Pons (tissue), 1 donor: Measurements from ENCODE around the gene ZCWPW2.
A peak's percentile ranks its signal among the peaks of the same experiment; 100 is the strongest.

Experiments used
- DNase-seq: peaks from one replicate; pipeline ENCODE4 v3.0.0-alpha.2; 2016; ENCODE audit warnings: low spot score

The ZCWPW2 gene

GRCh38 chr3:28376424-28376823, 27.9 kb downstream of the ZCWPW2 start:
- peak; percentile 7 for DNase-seq

GRCh38 chr3:28386049-28386448, 37.5 kb downstream of the ZCWPW2 start:
- DNase-seq: no peak

GRCh38 chr3:28388978-28389377, 40.5 kb downstream of the ZCWPW2 start:
- DNase-seq: no peak

GRCh38 chr3:28399206-28399605, 50.7 kb downstream of the ZCWPW2 start:
- DNase-seq: no peak

GRCh38 chr3:28406241-28406640, 57.7 kb downstream of the ZCWPW2 start:
- no peak for DNase-seq

- DNase-seq: no peak
Measured at GRCh38 chr3:28449398-28449797, 100.9 kb downstream of the ZCWPW2 start.

GRCh38 chr3:28462866-28463265, 114.3 kb downstream of the ZCWPW2 start:
- DNase-seq: no peak

- DNase-seq: no peak
Measured at GRCh38 chr3:28467414-28467813, 118.9 kb downstream of the ZCWPW2 start.

GRCh38 chr3:28476194-28476593, 127.7 kb downstream of the ZCWPW2 start:
- DNase-seq: peak; percentile 56

- no peak for DNase-seq
Measured at GRCh38 chr3:28476764-28477163, 128.2 kb downstream of the ZCWPW2 start.

GRCh38 chr3:28485164-28485563, 136.6 kb downstream of the ZCWPW2 start:
- no peak for DNase-seq

- no peak for DNase-seq
Measured at GRCh38 chr3:28495301-28495700, 146.8 kb downstream of the ZCWPW2 start.

GRCh38 chr3:28502397-28502937, 153.9 kb downstream of the ZCWPW2 start:
- DNase-seq: no peak

GRCh38 chr3:28504976-28505375, 156.5 kb downstream of the ZCWPW2 start:
- DNase-seq: no peak

- no peak for DNase-seq
Measured at GRCh38 chr3:28521663-28522062, 173.1 kb downstream of the ZCWPW2 start.

- no peak for DNase-seq
Measured at GRCh38 chr3:28542351-28542750, 193.8 kb downstream of the ZCWPW2 start.

GRCh38 chr3:28544236-28544635, 195.7 kb downstream of the ZCWPW2 start:
- DNase-seq: no peak

GRCh38 chr3:28544831-28545230, 196.3 kb downstream of the ZCWPW2 start:
- no peak for DNase-seq

- no peak for DNase-seq
Measured at GRCh38 chr3:28547677-28548076, 199.2 kb downstream of the ZCWPW2 start.

- DNase-seq: no peak
Measured at GRCh38 chr3:28553175-28553574, 204.7 kb downstream of the ZCWPW2 start.

- DNase-seq: no peak
Measured at GRCh38 chr3:28556195-28556594, 207.7 kb downstream of the ZCWPW2 start.

- DNase-seq: peak; percentile 69
Measured at GRCh38 chr3:28564211-28564610, 215.7 kb downstream of the ZCWPW2 start.

- DNase-seq: no peak
Measured at GRCh38 chr3:28569357-28569756, 220.8 kb downstream of the ZCWPW2 start.

GRCh38 chr3:28574036-28574435, 225.5 kb downstream of the ZCWPW2 start:
- no peak for DNase-seq
